Endothelial cell of umbilical vein (primary cell): ENCODE results near the gene PIK3R6. TPM values are rescaled to one million over a fixed set of nuclear protein-coding genes. Genes with fewer than 3 reads are reported as not detected.

Source experiments
- Bru-seq: library from RNA; stranded (reverse); fragments of 400-500 nt; gene quantifications from one replicate; lab custom pipeline; 2021; lab: Mats Ljungman, UMichigan
- BruChase-seq, 2 experiments: library from RNA; stranded (reverse); fragments of 400-500 nt; gene quantifications; one replicate each; lab custom pipeline; 2021; lab: Mats Ljungman, UMichigan
- BruUV-seq: library from RNA; stranded (reverse); fragments of 400-500 nt; replicated peaks from 2 replicates; lab custom pipeline; 2021; lab: Mats Ljungman, UMichigan
- CTCF ChIA-PET: fragments of 300-600, 350-600 bp; sonication (Branson Sonifier 250); formaldehyde crosslinking; loops from one replicate; lab custom pipeline; 2021; ENCODE audit warnings: antibody characterized with exemption, inconsistent platforms; lab: Charles Lee
- POLR2A ChIA-PET: fragments of 300-600, 350-600 bp; sonication (Branson Sonifier 250); formaldehyde crosslinking; loops from one replicate; lab custom pipeline; 2021; ENCODE audit warnings: antibody characterized with exemption, inconsistent platforms; lab: Charles Lee
- DNase-seq: peaks from one replicate; pipeline ENCODE4 v3.0.0-alpha.2; 2011; ENCODE audit warnings: low read depth, low spot score
- FAIRE-seq: peaks from 2 replicates; lab custom pipeline; 2011; peaks lifted over from hg19 to GRCh38; lab: Jason Lieb, UNC
- H2AFZ ChIP-seq: 2 replicates; pipeline ENCODE4 v1.6.0; 2012; ENCODE audit warnings: low read depth, low read length, control low read depth, inconsistent platforms
- H3K27ac ChIP-seq: 2 replicates; pipeline ENCODE4 v1.5.1; 2011; ENCODE audit warnings: low read depth, mild to moderate bottlenecking, control low read depth, low read length, moderate library complexity; ENCODE audit not compliant: insufficient read depth
- H3K27me3 ChIP-seq, 2 experiments: 2 replicates each; pipeline versions ENCODE4 v1.6.0 to v1.6.1; 2011; ENCODE audit warnings: low read length in 2 of 2, mixed read lengths in 1 of 2; ENCODE audit not compliant: control insufficient read depth in 2 of 2, insufficient read depth in 2 of 2
- H3K36me3 ChIP-seq, 2 experiments: 2 replicates in 1 of 2; 3 replicates in 1 of 2; pipeline ENCODE4 v1.5.1; 2011; ENCODE audit warnings: low read length in 2 of 2, mild to moderate bottlenecking in 1 of 2, moderate library complexity in 1 of 2; ENCODE audit not compliant: control insufficient read depth in 2 of 2, insufficient read depth in 2 of 2; ENCODE audit errors: extremely low read depth in 1 of 2
- H3K4me1 ChIP-seq: 3 replicates; pipeline ENCODE4 v1.5.1; 2011; ENCODE audit warnings: mild to moderate bottlenecking, low read length; ENCODE audit not compliant: control insufficient read depth, insufficient read depth; ENCODE audit errors: extremely low read depth
- H3K4me2 ChIP-seq: 2 replicates; pipeline ENCODE4 v1.6.1; 2011; ENCODE audit warnings: low read length, control low read depth, mixed read lengths; ENCODE audit not compliant: insufficient read depth
- H3K4me3 ChIP-seq, 3 experiments: fragments of 200-600 bp in 1 of 3; sonication (generic), shearing (Covaris generic) in 1 of 3; replicated peaks in 1 of 3; 2 replicates each; pipeline ENCODE4 v1.5.1; 2011 to 2016; ENCODE audit warnings: control low read depth in 3 of 3, low read length in 3 of 3, mild to moderate bottlenecking in 2 of 3, inconsistent platforms in 1 of 3, low read depth in 1 of 3, moderate library complexity in 1 of 3; ENCODE audit not compliant: insufficient read depth in 1 of 3
- H3K79me2 ChIP-seq: 2 replicates; pipeline ENCODE4 v1.6.0; 2012; ENCODE audit warnings: low read length, inconsistent platforms; ENCODE audit not compliant: control insufficient read depth, insufficient read depth
- H3K9ac ChIP-seq: replicated peaks from 2 replicates; pipeline ENCODE3; 2011; ENCODE audit warnings: low read length, control low read depth; ENCODE audit not compliant: insufficient read depth; ENCODE audit errors: extremely low read depth
- H3K9me1 ChIP-seq: replicated peaks from 3 replicates; pipeline ENCODE4 v1.6.0; 2011; ENCODE audit warnings: mild to moderate bottlenecking, low read length; ENCODE audit not compliant: control insufficient read depth, insufficient read depth; ENCODE audit errors: extremely low read depth
- H3K9me3 ChIP-seq: replicated peaks from 2 replicates; pipeline ENCODE4 v1.5.1; 2012; ENCODE audit warnings: low read length, inconsistent platforms; ENCODE audit not compliant: control insufficient read depth, insufficient read depth
- H4K20me1 ChIP-seq: replicated peaks from 2 replicates; pipeline ENCODE3; 2011; ENCODE audit warnings: mild to moderate bottlenecking, low read length; ENCODE audit not compliant: control insufficient read depth, insufficient read depth; ENCODE audit errors: extremely low read depth
- GATA2 ChIP-seq: IDR thresholded peaks from 2 replicates; pipeline ENCODE4 v1.7.0; 2011; ENCODE audit warnings: low read depth, mild to moderate bottlenecking, moderate library complexity, mixed read lengths, low read length; ENCODE audit not compliant: insufficient read length, insufficient read depth
- JUN ChIP-seq: IDR thresholded peaks from 2 replicates; pipeline ENCODE4 v1.6.1; 2011; ENCODE audit warnings: borderline replicate concordance, low read depth; ENCODE audit not compliant: insufficient read length, insufficient read depth
- MAX ChIP-seq: IDR thresholded peaks from 2 replicates; pipeline ENCODE4 v1.6.1; 2011; ENCODE audit not compliant: insufficient read depth, insufficient read length
- POLR2AphosphoS5 ChIP-seq: IDR thresholded peaks from 2 replicates; pipeline ENCODE4 v1.6.1; 2012; ENCODE audit warnings: low read depth, mild to moderate bottlenecking, control low read depth, low read length, moderate library complexity; ENCODE audit not compliant: insufficient read depth
- dilution Hi-C: fragments of 300-500 bp; cut with MboI; formaldehyde crosslinking; loops from one replicate; pipeline ENCODE4 v1.15.0; 2019; ENCODE audit warnings: low sequenced_read_pairs; ENCODE audit not compliant: extremely low pct_ligation_motif_present
- intact Hi-C: fragments of 100-400 bp; cut with micrococcal nuclease; formaldehyde crosslinking; loops from one replicate; pipeline ENCODE4 v1.10.0; 2022
- long read RNA-seq: library from polyadenylated mRNA; stranded (forward); transcript quantifications from one replicate; pipeline ENCODE4 v2.0.0, GENCODE V29; 2021
- polyA minus RNA-seq, 3 experiments: library from RNA; depleted of rRNA, polyadenylated mRNA; stranded (reverse); fragments of >200 nt; gene quantifications; 1 replicate in 1 of 3; 2 replicates in 2 of 3; pipeline ENCODE4 v1.2.3, GENCODE V29; 2011
- polyA plus RNA-seq, 4 experiments: library from polyadenylated mRNA; depleted of rRNA in 3 of 4; stranded (reverse) in 3 of 4; unstranded in 1 of 4; fragments of >200 nt; gene quantifications; 2 replicates each; pipeline versions ENCODE4 v1.2.1 to v1.2.3, GENCODE V29; 2011 to 2012; ENCODE audit warnings: missing spikeins in 1 of 4
- total RNA-seq: library from RNA; stranded (reverse); gene quantifications from 2 replicates; pipeline ENCODE4 v1.2.3, GENCODE V29; 2021
- TF ChIP-seq, protein P1 (sequence below), 2 donors: IDR thresholded peaks; 1 replicate in 1 of 2; 2 replicates in 1 of 2; pipeline ENCODE4 v1.5.1; 2011; ENCODE audit warnings: low read length in 2 of 2, mild to moderate bottlenecking in 2 of 2, moderate library complexity in 2 of 2, control low read depth in 1 of 2, inconsistent platforms in 1 of 2, low read depth in 1 of 2; ENCODE audit not compliant: insufficient read depth in 1 of 2; ENCODE audit errors: extremely low read depth in 1 of 2

The PIK3R6 gene, protein sequence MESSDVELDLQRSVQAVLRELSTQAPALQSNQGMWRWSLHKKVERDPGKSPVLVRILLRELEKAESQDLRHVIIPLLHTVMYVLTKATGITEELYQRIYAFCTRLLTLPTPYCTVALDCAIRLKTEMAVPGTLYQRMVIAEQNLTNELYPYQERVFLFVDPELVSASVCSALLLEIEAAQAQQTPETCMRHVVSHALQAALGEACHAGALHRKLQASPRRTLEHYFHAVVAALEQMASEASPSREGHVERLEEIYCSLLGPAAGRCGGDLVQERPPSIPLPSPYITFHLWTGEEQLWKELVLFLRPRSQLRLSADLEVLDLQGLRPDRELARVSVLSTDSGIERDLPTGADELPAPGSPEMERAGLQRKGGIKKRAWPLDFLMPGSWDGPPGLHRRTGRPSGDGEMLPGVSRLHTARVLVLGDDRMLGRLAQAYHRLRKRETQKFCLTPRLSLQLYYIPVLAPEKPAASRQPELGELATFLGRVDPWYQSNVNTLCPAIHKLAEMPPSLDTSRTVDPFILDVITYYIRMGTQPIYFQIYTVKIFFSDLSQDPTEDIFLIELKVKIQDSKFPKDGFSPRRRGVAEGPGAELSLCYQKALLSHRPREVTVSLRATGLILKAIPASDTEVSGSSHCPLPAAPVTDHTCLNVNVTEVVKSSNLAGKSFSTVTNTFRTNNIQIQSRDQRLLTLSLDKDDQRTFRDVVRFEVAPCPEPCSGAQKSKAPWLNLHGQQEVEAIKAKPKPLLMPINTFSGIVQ
- not detected in 2 replicates for total RNA-seq
- not detected in 2 replicates for polyA plus RNA-seq
- polyA plus RNA-seq (2011; cell fraction: cytosol; rRNA removed) = not detected in 2 replicates
- polyA plus RNA-seq (2011; cell fraction: nucleus; rRNA removed) = not detected in 2 replicates
- not detected in 2 replicates for polyA plus RNA-seq (2012)
- polyA minus RNA-seq = not detected in 2 replicates
- polyA minus RNA-seq (2011; cell fraction: cytosol; rRNA and poly(A)+ RNA removed) = not detected
- not detected in 2 replicates for polyA minus RNA-seq (2011; cell fraction: nucleus; rRNA and poly(A)+ RNA removed)
- Bru-seq, nascent RNA = not detected
- not detected for BruChase-seq, experiment 1, labeled RNA remaining after a 6-hour chase
- BruChase-seq, experiment 2, labeled RNA remaining after a 2-hour chase = not detected
- long read RNA-seq = 0 reads

DNA sequence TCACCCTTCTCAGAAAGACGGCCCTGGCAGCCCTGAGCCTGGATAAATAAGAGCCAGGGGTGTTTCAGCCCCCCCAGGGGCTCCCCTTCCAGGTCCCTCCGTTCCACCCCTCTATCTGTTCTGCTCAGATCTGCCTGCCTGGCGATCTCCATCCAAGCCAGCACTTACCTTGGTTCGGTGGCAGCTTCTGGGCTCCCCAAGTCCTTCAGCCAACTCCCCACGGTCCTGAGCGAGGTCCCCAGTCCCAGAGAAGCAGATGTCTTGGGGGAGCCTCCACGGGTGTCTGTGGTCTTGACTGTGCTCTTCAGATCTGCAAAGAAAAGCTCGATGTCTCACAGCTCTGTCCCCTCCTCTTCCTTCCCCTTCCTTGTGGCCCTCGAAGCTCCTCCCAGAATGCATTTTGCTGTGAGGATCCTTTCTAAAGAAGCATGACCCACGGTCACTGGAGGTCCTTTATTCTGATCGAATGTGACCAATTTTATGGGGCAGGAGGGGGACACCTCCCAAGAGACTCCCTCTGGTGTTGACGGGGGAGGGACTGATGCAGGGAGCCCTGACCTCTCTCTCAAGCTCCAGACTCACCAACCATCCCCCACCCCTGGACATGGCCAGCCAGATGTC lies at the start of gene PIK3R6:
TSS of gene PIK3R6 (minus strand) at position 314 of the 621 bp plus-strand sequence. CDS start 17,880 bp downstream, outside the sequence.
- no peak for FAIRE-seq
- POLR2A ChIA-PET = no interaction called here

More for the DNA sequence above, at the start of gene PIK3R6:
- no peaks in the 10 kb centered on the region for H3K9me1 ChIP-seq
- CTCF ChIA-PET = no interaction called here
- dilution Hi-C loops (no loop called here), intact Hi-C loops (no loop called here)
- no peak within 1 kb of the TSS for H3K4me3 ChIP-seq
- no peaks in the 10 kb centered on the region for H3K27me3 ChIP-seq
- H4K20me1 ChIP-seq = no peaks in the 10 kb centered on the region
- no peak within 1 kb of the TSS for H3K4me2 ChIP-seq
- no peak for DNase-seq
- H3K27ac ChIP-seq = no peak within 1 kb of the TSS
- no peak within 1 kb of the TSS for H2AFZ ChIP-seq
- no peaks in the 10 kb centered on the region for H3K9me3 ChIP-seq
- H3K9ac ChIP-seq = no peak within 1 kb of the TSS
- H3K36me3 ChIP-seq = no peaks in the 10 kb centered on the region
- BruUV-seq = no TSS peak
- H3K4me1 ChIP-seq = no peaks in the 10 kb centered on the region
- no peaks in the 10 kb centered on the region for H3K79me2 ChIP-seq
- TF ChIP-seq JUN = no peak
- TF ChIP-seq, protein P1, sequence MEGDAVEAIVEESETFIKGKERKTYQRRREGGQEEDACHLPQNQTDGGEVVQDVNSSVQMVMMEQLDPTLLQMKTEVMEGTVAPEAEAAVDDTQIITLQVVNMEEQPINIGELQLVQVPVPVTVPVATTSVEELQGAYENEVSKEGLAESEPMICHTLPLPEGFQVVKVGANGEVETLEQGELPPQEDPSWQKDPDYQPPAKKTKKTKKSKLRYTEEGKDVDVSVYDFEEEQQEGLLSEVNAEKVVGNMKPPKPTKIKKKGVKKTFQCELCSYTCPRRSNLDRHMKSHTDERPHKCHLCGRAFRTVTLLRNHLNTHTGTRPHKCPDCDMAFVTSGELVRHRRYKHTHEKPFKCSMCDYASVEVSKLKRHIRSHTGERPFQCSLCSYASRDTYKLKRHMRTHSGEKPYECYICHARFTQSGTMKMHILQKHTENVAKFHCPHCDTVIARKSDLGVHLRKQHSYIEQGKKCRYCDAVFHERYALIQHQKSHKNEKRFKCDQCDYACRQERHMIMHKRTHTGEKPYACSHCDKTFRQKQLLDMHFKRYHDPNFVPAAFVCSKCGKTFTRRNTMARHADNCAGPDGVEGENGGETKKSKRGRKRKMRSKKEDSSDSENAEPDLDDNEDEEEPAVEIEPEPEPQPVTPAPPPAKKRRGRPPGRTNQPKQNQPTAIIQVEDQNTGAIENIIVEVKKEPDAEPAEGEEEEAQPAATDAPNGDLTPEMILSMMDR (IDR thresholded peaks at IDR 0.05; ENCODE audit: extremely low read depth in 1 of 2, insufficient read depth in 1 of 2, low read depth in 1 of 2, low read length in 2 of 2) = no peak
- no peak for TF ChIP-seq GATA2
- TF ChIP-seq MAX = no peak
- TF ChIP-seq POLR2AphosphoS5 = no peak
